GM12892 (cell line): ENCODE results near the gene FARP2.

Experiments
- POLR2A ChIP-seq: IDR thresholded peaks from 2 replicates; pipeline ENCODE4 v1.6.1; 2011; ENCODE audit warnings: low read depth, low read length, control low read depth
- POLR2AphosphoS5 ChIP-seq: IDR thresholded peaks from 2 replicates; pipeline ENCODE4 v1.6.1; 2011; ENCODE audit warnings: low read depth, low read length, control low read depth

GRCh38 chr2:241538838-241539615 lies 182.9 kb downstream of the FARP2 start:
- no peak for TF ChIP-seq POLR2A
- TF ChIP-seq POLR2AphosphoS5, result no peak
